Limb (tissue), 2 donors: ENCODE results near the gene SLC30A3.

Experiments
- DNase-seq, 2 donors: peaks; one replicate each; pipeline ENCODE4 v3.0.0-alpha.2; 2016; ENCODE audit errors: extremely low spot score in 2 of 2

Gene SLC30A3

DNA sequence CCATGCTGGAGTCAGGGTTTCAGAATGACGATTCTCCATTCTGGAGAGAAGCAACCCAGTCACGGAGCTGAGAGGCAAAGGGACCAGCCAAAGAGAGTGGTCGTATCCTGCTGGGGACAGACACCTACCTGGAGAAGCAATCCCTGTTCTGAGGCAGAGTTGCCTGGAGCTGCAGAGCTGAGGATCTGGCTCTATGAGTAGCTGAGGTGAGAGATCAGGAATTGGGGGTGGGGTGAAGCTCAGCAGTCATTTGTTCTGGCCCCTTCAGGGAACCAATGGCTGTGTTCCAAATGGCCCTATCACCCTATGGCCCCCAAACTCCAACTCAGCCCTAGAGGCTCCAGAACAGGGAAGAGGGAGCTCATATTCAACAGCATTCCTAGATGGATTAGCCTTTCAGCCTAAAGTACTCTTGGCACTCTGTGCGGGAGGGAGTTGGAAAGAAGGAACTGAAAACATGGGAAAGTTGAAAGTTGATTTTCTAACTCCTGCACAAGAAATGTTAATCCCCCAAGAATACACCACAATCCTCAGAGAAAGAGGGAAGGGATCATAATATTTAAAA, 54.3 kb downstream of the SLC30A3 start:
- no peak for DNase-seq

DNA sequence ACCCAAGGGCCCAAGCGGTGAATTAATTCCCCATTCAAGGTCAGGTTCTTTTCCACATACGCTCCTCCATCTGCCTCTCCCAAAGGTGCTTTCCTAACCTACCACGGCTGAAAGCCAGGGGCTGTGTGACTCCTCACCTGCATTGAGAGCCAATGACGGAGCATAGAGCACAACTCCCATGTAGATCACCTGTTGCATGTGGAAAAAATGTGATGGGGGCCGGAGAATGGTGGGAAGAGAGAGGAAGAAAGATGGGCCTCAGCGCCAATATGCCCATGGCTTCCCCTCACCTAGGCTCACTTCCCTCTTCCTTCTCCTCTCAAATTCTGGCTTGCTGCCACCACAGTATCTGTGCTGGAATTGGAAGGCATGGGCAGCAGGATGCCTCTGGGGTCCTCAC, 56.5 kb downstream of the SLC30A3 start:
- DNase-seq = no peak

DNA sequence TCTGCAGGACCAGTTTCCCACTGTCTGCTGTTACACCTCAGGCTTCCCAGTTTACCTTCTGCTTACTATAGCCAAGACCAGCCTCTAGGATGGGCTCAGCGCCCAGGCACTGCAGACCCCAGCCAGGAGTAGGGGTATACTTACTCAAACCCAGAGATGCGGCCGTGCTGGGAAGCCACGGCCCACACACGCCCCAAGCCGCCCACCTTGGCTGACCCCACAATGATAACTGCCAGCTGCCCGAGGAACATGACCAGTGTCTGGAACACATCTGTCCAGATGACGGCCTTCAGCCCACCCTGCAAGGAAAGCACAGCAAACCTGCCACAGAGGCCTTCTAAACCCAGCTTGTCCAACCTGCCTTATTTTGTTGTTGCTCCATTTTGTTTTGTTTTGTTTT, 57.6 kb downstream of the SLC30A3 start:
- DNase-seq = no peak

DNA sequence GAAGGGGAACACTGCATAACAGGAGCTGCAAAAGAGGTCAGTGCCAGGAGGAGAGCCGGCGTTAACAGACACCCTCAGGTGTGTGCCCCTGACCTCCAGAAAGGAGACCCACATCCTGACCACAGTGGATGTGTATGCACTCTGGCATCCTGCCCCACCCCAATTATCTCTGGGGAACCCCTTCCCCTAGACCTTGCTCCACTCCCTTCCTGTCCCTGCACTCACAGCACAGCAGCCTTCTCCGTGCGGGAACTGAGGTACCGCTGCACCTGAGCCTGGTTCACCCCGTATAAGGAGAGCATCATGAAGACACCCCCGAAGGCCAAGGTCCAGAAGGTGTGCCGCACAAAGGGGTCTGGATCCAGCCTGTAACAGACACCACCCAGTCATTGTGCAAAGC, 58.3 kb downstream of the SLC30A3 start:
- no peak for DNase-seq

DNA sequence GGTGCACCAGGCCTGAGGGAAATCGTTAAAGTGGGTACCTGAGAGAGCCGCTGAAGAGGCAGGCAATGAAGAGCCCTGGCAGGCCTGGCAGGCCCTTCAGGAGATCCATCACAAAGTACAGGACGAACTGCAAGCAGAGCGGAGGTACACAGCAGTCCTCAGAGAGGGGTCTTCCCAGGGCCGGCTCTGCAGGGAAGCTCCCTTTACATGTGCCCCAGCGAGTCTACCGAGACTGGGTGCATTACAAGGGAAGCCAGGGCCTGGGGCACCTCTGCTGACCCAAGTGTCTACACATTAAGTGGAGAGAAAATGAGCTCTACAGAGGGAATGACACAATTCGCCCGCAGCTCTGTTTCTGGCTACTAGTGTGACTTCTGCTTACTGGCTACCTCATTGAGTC, 59.1 kb downstream of the SLC30A3 start:
- no peak for DNase-seq
